Measurements from ENCODE around the gene HECW1.
"Not testable (repeated sequence)": the region's sequence is repeated elsewhere in the genome, so short reads cannot be mapped to it uniquely, and the experiment has no call there.

Gene HECW1

GRCh38 chr7:43208242-43208641 is 95.8 kb downstream of the HECW1 start:
- DNase-seq (ENCODE audit: low spot score): no peak

DNA sequence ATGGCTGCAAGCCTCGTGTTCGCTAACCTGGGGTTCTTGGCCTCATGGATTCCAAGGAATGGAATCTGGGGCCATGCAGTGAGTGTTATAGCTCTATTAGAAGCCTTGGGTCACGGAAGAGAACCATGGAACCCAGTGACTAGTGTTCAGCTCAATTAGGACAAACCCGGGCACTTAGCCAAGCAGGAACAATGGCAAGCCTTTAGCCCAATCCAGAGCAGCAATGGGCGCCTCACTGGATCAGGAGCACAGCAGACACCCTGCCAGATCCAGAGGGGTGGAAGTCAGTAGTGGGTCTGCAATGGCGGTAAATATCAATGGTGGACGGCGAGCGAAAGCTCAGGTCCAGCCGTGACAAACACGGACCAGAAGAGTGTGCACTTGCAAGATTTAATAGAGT is 98.1 kb downstream of the HECW1 start:
- DNase-seq (ENCODE audit: low spot score): peak; percentile 13

- DNase-seq (ENCODE audit: low spot score): no peak
Observed at GRCh38 chr7:43211286-43211685, 98.8 kb downstream of the HECW1 start.

GRCh38 chr7:43211693-43212092 is 99.2 kb downstream of the HECW1 start:
- DNase-seq (ENCODE audit: low spot score): no peak

GRCh38 chr7:43212921-43213320 is 100.5 kb downstream of the HECW1 start:
- no peak for DNase-seq (ENCODE audit: low spot score)

DNA sequence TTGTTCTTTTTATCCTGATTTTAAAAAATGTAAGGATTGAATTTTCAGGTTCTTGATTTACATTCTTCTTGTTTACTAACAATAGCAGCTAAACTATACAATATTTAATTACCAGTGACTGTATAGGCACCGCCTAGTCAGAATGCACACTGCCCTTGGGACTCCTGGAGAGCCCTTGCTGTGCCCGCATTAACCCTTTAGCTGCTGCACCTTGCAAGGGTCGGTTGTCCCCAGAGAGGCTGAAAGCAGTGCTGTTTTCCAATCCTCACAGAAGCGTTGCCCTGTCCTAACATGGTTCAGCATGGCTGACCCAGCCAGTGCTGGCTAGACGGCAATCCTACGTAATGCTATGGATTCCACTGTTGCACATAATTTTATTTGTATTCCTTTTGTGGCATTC is 102.6 kb downstream of the HECW1 start:
- DNase-seq (ENCODE audit: low spot score): no peak

DNA sequence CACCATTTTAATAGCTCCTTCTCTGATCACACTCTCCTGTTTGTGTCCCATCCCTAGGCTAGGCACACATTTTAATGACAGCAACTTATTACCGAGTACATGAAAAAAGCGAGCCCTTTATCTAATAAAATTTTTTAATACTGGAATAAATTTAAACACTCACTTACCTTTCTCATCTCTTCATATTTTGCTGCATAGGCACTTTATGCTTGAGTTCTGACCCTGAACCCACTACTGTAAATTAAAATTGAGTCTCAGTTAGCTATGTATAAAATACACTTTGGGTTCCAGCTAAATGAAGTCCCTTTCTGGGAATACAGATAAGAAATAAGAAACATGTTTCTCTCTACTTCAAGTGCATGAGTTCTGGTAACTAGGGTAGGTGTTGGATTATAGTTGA is 104.6 kb downstream of the HECW1 start:
- DNase-seq (ENCODE audit: low spot score): no peak

DNA sequence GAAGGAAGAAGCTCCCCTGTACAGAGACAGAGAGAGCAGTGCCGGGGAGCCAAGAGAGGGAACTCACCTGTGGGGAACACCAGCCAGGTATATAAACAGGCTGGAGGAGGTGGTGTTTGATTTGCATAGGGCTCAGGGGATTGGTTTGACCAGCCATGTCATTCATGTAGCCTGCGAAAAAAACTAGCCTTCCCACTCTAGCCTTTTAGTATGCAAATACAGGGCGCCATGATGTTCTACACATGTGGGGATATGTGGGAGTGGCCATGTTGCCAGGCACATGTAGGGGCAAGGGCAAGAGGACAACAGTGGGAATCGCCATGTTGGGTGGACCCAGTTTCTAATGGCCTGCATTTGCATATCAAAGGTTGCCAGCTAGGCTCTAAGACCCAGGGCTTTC is 106.5 kb downstream of the HECW1 start:
- DNase-seq (ENCODE audit: low spot score): not testable (repeated sequence)

DNA sequence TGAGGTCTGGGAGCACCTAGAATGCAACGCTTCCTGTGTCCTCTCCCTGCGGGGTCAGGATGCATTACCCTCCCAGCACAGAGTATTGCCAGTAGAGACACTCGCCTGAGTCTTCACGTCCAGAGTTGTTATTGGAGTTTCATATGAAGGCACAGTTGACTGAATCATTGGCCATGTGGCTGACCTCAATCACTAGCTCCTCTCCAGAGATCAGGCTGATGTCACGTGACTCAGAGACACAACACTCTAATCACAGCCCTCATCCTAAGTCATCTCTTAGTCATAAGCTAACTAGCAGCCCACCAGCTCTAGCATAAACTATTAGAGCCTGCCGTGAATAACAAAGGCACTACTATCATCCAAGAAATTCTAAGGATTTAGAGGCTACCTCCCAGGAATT is 107.8 kb downstream of the HECW1 start:
- no peak for DNase-seq (ENCODE audit: low spot score)

- DNase-seq (ENCODE audit: low spot score): no peak
Observed at GRCh38 chr7:43220742-43221141, 108.3 kb downstream of the HECW1 start.

DNA sequence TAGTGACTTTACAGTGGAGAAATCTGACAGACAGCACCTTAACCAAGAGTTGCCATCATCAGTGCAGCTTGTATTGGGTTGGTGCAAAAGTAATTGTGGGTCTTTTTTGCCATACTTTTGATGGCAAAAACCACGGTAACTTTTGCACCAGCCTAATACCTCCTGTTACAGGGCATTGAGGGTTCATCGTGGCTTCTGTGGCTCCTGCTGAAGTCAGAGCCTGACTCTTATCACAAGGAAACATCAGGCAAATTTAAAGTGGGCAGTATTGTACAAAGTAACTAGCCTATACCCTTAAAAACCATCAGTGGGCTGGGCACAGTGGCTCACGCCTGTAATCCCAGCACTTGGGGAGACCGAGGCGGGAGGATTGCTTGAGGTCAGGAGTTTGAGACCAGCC is 117.4 kb downstream of the HECW1 start:
- DNase-seq (ENCODE audit: low spot score): no peak

- no peak for DNase-seq (ENCODE audit: low spot score)
Observed at GRCh38 chr7:43232366-43232765, 119.9 kb downstream of the HECW1 start.

DNA sequence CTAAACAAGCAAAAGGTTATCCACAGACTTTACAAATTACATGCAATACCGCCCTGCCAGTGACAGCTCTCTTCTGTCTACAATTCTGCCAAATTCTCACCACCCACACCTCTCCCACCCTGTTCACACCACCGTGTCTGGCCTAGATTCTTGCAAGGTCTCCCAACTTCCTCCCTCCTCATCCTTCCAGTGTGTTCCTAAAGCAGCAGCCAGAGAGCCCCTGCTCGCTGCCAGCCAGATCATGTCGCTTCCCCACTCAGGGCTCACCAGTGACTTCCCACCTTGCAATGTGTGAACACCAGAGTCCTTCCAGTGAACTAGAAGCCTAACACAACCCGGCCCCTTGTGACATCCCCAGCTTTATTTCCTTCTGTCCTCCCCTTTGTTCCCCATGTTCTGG is 121.6 kb downstream of the HECW1 start:
- no peak for DNase-seq (ENCODE audit: low spot score)

- DNase-seq (ENCODE audit: low spot score): no peak
Observed at GRCh38 chr7:43234968-43235367, 122.5 kb downstream of the HECW1 start.

DNA sequence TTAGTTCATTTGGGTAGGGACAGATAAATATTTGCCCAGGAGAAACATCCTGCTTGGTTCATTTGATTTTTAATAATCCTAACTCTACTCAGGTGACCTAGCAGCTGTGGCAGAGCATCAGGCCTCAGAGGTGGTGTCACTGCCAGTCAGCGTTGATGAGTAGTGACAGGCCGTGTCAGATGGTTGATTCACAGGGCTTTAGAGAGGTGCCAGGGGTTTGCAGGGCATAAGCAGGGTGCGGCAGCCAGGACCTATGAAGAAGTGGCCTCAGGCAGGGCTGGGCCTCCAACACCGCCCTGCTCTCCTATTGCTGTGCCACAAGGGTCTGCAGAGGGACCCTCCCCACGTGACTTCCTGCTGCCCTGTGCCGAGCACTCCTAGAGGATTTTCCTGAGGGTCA is 128.1 kb downstream of the HECW1 start:
- DNase-seq (ENCODE audit: low spot score): no peak

DNA sequence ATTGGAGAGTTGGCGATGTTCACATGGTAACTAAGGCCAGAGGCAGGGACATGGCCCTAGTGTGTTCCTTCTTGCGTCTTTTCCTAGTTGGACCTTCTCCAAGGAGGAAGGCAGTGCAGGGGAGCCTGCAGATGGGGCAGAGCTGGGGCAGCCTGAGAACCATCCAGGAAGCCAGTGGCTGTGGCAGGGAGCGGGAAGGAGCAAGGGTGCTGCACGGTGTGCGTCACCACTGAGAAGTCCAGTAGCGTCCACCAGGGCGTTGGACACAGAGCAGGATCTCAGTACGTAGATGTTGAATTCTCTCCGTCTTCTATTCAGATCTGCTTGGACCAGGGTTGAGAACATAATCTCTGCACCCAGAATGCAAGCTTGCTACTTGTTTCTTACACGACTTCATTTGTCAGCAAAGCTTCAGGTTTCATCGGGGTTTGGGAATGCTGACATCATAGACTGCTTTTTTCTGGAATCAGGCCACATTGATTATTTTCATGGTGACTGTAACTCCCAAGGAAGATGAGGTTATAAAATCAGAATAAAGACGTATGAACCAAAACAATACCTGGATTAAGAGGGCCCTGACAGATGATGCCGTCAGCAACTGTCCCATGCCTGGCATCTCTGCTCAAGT is 130.3 kb downstream of the HECW1 start:
- DNase-seq (ENCODE audit: low spot score): no peak

DNA sequence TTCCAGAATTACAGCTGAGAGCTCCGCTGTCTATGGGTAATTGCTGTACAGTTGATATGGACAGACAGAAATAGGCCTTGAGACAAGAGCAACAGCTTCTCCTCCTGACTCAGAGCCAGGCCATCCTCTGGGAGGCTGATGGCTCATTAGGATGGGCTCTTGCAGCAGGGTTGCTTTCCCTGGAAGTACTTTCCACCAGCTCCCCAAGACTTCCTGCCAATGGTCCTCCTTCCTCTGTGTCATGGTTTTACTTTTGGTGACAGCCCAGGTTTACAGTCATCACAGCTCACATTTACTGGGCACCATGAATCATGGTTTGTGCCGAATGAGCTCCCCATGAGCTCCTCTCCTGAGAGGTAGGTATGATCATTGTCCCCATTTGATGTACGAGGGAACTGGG is 131.8 kb downstream of the HECW1 start:
- no peak for DNase-seq (ENCODE audit: low spot score)

DNA sequence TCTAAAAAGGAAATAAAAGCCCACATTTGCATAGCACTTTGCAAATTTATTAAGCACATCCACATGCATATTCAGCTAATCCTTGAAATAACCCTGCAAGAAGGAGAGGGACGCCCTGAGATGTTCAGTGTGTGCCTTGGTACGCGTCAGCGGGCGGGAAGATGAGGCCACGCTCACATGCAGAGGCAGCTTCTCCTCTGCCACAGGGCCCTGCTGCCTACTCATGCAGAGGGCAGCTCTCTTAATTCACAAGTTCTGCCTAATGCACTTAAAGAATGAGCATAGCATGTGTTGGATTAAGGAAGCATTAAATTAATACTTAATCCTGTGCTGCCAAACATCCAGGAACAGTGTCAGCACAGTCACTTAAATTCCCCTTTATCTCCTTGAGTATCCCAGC is 132.3 kb downstream of the HECW1 start:
- DNase-seq (ENCODE audit: low spot score): no peak

GRCh38 chr7:43247757-43248156 is 135.3 kb downstream of the HECW1 start:
- no peak for DNase-seq (ENCODE audit: low spot score)

- no peak for DNase-seq (ENCODE audit: low spot score)
Observed at GRCh38 chr7:43248553-43248952, 136.1 kb downstream of the HECW1 start.

- DNase-seq (ENCODE audit: low spot score): no peak
Observed at GRCh38 chr7:43248961-43249822, 136.7 kb downstream of the HECW1 start.

DNA sequence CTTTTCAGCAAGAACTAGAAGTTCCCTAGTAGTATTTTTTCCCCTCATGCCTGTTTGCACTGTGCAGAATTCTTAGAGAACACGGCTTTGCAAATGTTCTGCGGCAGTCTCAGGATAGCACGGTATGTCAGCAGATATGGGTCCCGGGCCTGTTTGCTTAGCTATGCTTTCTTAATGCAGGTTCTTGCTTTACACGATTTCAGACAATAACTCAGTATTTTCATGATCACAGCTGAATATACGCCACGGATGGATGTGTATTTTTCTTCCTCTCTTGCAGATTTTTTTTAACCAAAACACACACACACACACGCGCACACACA is 137.3 kb downstream of the HECW1 start:
- no peak for DNase-seq (ENCODE audit: low spot score)

DNA sequence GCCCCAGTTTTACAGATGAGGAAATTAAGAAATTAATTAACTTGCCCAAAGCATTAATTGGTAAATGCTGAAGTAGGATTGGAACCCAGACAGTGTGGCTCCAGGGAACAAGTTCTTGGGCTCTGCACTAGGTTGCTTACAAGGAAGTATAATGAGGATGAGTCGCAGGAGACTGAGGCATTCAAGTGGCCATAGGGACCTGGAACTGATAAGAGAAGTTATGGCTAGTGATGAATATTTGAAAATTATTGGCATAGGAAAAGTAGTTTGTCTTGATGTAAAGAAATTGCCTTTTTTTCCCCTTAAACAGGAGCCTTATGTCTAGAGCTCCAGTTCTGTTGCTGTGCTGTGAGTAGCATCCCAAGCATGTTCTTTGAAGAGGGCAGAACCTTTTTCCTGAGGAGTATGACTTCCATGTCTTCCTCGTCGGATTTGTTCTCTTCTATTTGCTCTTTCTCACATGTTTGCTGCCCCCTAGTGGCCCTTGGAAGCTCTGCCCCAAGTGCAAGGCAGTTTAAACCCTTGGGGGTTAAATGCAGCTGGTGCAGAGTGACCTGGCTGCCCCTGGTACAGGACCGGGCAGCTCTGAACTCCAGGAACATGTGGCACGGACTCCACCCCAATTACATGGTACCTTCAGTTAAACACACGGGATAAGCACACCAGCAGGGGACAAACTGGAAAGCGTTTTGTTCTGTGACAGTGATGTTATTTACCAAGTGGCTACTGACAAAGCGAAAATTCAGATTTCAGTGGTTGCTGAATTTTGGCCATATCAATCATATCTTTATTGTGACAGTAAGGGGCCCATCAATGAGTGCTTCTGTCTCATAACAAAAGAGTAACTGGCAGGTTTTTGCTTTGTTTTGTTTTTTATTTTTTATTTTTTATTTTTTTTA is 148.8 kb downstream of the HECW1 start:
- peak; percentile 72 for DNase-seq (ENCODE audit: low spot score)
